DMS114 treated with DMSO at 0.1 percent for 48 hours (cell line): ENCODE measurements around the gene MRPL10.

Experiments
- DNase-seq: peaks from one replicate; lab custom pipeline; 2025; ENCODE audit not compliant: unreplicated experiment; lab: John Stamatoyannopoulos, UW

The MRPL10 gene

GRCh38 chr17:47815106-47815918 lies 16.0 kb downstream of the MRPL10 start:
- no peak for DNase-seq

- DNase-seq: no peak
These were observed 17.8 kb downstream of the MRPL10 start for GRCh38 chr17:47813512-47814031.

GRCh38 chr17:47813077-47813476 lies 18.3 kb downstream of the MRPL10 start:
- DNase-seq: no peak

DNA sequence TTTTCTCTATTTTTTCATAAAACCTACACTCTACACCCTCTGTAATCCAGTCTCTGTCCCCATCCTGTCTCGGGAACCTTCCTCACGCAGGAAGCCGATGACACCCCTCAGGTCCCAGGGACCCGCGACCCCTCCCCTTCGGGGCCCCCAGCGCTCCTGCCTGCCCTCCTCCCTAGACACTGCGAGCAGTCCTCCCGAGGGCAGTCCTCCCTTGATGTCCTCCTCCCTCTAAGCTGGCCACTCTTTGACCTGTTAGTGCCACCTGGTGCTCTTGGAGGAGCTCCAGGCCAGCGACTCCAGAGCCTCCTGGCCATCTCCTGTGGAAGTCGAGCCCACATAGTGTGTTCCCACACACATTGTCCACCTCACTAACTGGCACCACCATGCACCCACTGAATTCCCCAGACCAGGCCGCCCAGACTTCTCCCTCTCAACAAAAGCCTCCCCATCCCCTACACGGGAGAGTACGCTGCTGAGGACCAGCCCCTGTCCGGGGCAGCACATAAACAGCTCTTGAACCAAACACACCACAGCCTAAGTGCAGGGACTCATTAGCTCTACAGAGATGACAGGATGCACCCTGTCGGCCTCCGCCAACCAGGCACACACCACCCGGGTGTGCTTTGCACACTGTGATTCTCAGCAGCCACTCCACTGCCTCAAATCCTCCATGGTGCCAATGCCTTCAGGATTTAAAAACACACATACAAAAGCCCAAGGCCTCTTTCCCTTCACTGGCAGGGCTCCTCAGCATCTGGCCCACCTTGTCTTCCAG lies 19.0 kb downstream of the MRPL10 start:
- DNase-seq: no peak

- DNase-seq: no peak
These were observed 19.6 kb downstream of the MRPL10 start for GRCh38 chr17:47811709-47812108.

DNA sequence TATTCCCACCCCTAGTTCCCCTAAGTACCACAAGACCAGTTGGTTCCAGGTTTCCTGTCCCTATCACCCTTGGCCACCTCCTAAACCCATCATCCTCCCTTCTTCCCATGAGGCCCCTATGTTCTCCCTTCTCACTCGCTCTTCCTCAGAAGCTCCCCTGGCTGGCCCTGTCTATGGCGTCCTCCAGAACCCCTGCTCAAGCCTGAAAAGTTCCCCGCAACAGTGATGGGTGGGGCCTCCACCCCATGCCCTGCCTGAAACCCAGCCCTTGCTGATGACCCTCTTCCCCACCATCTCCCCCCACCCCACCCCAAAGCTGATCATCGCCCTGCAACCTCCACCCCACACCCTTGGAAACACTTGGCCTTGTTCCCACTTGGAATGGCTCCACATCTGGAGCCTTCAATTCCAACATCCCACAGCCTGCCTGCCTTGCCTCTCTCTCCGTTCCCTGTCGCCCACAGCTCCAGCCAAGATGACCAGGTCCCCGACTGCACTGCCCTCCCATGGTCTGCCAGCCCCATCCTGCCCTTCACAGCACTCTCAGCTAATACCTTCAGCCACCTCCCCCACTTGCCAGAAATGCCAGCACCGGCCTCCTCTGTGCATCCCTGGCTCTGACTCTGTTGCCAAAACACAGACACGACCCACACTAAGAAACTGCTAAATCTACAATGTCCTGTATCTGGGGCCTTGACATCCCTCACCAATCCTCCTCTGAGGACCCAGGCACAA lies 20.3 kb downstream of the MRPL10 start:
- DNase-seq: no peak

DNA sequence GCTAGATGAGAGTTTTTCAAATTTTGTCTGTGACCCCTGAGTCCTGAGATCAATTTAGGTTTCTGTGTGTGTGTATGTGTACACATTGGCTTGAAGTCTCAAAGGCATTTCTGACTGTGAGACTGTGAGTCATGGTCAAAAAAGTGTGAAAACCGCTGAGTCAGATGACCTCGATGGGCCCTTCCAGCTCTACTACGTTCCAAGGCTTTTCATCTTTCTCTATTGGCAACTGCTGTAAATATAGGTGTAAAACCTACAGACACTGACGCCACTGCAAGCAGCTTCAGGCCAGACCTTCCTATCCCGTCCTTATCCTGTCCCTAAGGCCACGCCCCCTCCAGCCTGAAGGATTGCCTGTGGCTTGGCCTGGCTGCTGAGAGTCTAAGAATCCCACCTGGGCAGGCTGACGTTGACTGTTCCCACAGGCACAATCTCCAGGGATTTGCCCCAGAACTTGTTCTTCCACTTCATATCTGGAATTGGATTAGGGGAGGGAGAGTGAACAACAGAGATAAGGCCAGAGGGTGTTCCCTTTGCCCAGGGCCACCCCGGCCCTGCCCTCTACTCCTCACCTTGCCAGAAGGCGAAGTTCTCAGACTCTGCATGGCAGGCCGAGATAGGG lies 21.0 kb downstream of the MRPL10 start:
- DNase-seq: no peak

DNA sequence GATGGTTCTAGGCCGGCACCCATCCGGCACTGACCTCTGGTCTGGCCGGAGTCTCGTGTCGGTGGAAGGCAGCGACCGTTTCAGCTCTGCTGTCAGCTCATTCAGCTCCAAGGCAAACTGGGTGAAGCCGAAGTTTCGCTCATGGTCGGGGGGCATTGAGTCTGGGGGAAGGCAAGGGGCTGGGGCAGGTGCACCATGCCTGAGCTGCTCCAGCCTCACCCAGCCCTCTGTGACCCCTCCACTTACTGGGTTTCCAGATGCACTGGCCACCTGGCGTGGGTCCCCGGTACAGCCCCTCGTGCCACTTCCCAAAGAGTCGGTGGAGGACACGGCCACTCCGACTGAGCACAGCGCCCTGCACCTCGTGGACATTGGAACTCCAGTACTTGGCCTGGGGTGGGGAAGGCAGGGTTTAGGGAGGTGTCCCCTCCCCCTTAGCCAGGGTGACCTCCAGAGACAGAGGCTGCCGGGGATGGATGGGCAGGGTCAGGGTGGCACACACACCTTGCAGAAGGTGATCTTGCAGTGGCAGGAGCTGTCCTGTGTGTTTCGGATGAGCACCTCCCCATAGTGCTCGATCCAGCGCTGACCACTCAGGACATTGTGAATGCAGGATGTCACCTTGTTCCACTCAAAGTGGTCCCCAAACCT lies 22.4 kb downstream of the MRPL10 start:
- no peak for DNase-seq

DNA sequence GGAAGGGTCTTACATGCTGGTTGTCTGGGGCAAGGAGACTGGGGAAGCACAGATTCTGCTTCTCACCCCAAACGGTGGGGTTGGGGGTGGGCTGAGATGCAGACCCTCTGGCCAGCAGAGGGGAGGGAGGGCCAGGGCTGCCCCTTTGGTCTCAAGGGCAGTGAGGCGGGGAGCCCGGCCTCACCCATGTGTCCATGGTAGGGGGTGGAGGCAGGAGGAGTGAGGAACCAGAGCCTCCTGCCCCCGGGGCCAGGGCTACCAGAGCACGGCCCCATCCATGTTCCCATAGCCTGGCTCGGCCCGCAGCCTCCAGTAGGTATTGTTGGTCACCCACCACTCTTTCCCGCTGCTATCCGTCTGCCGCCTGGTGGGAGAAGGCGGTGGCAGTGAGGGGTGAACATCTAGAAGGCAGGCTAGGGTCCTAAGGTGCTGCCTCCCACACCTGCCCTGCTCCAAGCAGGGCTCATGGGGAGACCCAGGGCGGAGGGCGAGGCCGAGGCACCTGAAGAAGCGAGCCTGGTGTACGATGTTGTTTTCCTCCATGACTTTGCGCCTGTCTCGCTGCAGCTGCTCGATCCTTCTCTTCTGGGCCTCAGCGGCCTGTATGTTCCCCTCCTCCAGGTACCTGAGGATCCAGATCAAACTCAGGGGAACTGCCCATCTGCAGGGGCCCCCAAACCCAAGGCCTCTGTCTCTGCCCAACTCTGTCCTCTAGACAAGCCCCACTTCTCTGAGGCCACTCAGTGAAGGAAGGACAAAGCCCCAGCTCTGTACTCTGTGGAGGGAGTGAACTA lies 23.1 kb downstream of the MRPL10 start:
- no peak for DNase-seq

DNA sequence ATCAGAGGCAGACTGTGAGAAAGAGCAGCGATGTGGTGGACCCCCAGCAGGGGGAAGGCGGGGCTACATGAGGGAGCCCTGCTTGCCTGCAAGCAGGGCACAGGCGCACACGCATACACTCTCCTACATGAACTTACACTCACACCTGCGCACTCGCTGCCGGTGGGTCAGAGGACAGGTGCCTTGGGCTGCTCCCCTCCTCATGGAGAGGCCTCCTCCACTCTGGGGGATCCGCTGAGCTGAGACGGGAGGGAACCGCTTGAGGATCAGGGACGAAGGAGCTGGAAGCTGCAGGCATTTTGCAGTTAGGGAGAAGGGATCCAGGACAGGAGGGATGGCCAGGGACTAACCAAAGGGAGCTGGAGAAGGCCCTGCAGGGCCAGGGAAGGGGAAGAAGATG lies 23.9 kb downstream of the MRPL10 start:
- no peak for DNase-seq

- DNase-seq: no peak
These were observed 24.5 kb downstream of the MRPL10 start for GRCh38 chr17:47806913-47807255.

DNA sequence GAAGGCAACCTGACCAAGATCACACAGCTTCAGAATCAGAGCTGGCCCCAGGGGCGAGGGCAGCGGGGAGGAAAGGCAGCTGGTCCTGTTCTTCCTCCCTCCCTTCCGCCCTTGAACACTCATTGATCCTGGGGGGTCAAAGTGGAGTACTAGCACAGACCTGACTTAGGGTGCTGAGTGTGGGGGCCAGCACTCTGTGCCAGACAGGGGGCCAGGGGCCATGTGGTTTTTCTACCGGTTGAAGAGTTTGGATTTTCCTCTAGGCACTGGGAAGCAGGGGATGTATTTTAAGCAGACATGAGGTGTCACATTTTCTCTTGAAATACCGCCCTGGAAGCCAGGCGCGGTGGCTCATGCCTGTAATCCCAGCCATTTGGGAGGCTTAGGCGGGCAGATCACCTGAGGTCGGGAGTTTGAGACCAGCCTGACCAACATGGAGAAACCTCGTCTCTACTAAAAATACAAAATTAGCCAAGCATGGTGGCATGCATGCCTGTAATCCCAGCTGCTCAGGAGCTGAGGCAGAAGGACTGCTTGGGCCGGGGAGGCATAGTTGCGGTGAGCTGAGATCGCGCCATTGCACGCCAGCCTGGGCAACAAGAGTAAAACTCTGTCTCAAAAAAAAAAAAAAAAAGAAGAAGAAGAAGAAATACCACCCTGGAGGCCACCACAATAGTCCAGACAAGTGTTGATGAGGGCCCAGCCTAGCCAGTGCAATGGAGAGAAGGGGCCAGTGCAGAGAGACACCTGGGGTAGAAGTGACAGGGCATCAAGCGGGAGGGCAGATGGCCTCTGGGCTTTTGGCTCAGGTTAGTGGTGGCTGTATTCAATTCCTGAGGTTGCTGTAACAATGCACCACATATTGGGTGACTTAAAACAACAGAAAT lies 25.1 kb downstream of the MRPL10 start:
- no peak for DNase-seq

- no peak for DNase-seq
These were observed 26.9 kb downstream of the MRPL10 start for GRCh38 chr17:47804461-47804860.

GRCh38 chr17:47803751-47804150 lies 27.6 kb downstream of the MRPL10 start:
- no peak for DNase-seq

DNA sequence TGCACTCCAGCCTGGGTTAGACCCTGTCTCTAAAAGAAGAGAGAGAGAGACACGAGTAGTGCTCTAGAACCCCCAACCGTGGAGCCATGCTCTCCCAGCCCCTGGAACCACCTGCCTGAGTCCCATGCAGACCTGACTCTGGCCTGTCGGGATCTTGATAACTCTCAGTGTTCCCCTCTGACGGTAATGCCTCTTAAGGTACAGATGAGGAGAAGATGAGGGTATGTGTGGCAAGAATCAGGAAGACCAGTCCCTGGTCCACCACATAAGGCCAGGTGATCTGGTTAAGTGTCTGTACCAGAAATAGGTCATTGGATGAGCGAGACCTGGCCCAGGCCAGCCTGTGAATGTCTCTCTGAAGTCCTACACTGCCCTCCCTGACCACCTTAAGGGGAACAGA lies 28.1 kb downstream of the MRPL10 start:
- DNase-seq: no peak

DNA sequence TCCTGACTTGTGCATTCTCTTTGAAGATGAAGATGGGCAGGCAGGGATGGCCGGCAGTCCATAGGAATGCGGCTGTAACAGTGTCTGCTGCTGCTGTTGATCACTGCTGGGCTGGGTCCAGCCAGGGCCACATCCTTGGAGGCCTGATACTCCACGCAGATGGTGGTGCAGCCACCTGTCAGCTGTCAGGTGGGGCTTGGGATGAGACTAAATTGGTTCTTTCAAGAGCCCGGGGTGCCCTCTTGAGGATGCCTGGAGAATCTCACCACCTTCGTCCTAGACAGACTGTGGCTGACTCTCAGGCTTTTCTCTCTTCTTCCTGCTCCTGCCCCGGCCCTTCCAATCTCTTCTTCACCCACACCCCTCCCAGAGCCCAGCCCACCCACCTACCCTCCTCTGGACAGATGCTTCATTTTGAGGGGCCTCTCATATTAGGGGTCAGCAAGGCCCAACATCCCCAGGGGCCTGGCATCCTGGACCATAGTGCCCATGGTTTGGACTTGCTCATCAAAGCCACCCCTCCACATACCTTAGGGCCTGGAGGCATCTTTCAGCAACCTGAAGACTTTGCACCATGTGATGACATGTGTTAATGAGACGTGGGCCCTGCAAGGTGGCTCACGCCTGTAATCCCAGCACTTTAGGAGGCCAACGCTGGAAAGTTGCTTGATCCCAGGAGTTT lies 28.9 kb downstream of the MRPL10 start:
- DNase-seq: peak; percentile 24

DNA sequence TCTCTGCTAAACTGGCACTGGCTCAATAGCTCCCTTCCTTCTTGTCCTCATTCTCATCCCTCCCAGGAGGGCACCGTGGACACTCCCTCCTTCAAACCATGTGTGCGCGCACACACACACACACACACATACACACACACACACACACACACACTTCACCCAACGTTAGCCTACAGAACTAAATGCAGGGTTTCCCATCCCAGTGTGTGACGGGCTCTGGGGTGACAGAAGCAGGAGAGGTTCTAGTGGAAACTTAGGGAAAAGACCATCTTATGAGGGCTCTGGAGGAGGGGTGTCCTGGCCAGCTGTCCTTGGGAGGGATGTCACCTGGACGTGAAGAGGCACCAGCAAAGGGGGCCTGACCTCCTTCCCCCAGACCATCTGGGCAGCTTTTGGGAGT lies 29.4 kb downstream of the MRPL10 start:
- DNase-seq: no peak

DNA sequence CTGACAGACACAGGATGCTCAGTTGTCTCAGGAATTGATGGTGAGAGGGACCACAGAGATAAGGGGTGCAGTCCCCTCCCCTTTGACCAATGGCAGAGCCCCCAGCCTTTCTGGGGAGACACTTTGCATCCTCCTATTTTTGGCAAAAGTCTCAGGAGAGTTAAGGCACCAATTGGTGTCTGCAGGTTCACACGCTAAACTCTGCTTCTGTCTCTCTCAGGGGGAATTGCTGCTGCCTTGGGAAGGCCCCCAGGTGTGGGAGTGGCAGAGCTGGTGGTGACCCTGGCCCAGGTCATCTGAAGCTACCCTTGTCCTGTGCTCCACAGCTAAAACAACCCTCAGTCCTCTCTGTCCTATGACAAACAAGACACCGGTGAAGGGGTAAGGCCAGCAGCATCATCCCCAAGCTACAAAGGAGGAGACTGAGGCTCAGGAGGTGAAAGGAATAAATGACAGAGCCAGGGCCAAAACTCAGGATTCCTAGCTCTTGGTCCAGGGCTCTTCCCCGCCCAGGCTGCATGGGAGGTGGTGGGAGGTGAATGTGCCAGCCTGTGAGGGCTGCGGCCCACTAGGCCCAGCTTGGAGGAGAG lies 30.1 kb downstream of the MRPL10 start:
- DNase-seq: no peak
